Sigmoid colon (tissue), 7 donors: ENCODE data around the gene POU2AF1. TPM values are rescaled to one million over a fixed set of nuclear protein-coding genes. Genes with fewer than 3 reads are reported as not detected.
"Not testable (repeated sequence)": the region's sequence is repeated elsewhere in the genome, so short reads cannot be mapped to it uniquely, and the experiment has no call there.

ENCODE experiments used
- DNase-seq: peaks from one replicate; pipeline ENCODE4 v3.0.0-alpha.2; 2019
- H3K27ac ChIP-seq, 4 donors: fragments of 200-600 bp; sonication (generic); one replicate each; pipeline ENCODE4 v1.5.1; 2016 to 2019; ENCODE audit warnings: mild to moderate bottlenecking in 1 of 4
- H3K27me3 ChIP-seq, 3 donors: fragments of 200-600 bp; sonication (generic); one replicate each; pipeline ENCODE4 v1.5.1; 2019; ENCODE audit warnings: mild to moderate bottlenecking in 1 of 3
- H3K36me3 ChIP-seq, 4 donors: fragments of 200-600 bp; sonication (generic); one replicate each; pipeline ENCODE4 v1.5.1; 2016 to 2019
- H3K4me1 ChIP-seq, 4 donors: fragments of 200-600 bp; sonication (generic); one replicate each; pipeline ENCODE4 v1.5.1; 2017 to 2019
- H3K4me3 ChIP-seq, 4 donors: fragments of 200-600 bp; sonication (generic); one replicate each; pipeline ENCODE4 v1.5.1; 2017 to 2019; ENCODE audit warnings: mild to moderate bottlenecking in 2 of 4, moderate library complexity in 1 of 4
- H3K9me3 ChIP-seq, 4 donors: fragments of 200-600 bp in 3 of 4; sonication (generic) in 3 of 4; one replicate each; pipeline versions ENCODE4 v1.5.1 to v1.6.1; 2013 to 2019
- CTCF ChIP-seq, 4 experiments: fragments of 450-650 bp in 3 of 4; fragments of 200-600 bp in 1 of 4; IDR thresholded peaks; one replicate each; pipeline ENCODE4 v1.5.1; 2016 to 2019; ENCODE audit warnings: antibody characterized with exemption in 4 of 4, mild to moderate bottlenecking in 3 of 4, moderate library complexity in 2 of 4
- EP300 ChIP-seq, 4 donors: sonication (generic); formaldehyde crosslinking; IDR thresholded peaks; one replicate each; pipeline ENCODE4 v1.6.1; 2017; ENCODE audit warnings: antibody characterized with exemption in 4 of 4
- POLR2A ChIP-seq, 2 donors: fragments of 450-650 bp; IDR thresholded peaks; one replicate each; pipeline ENCODE4 v1.6.1; 2016; ENCODE audit warnings: antibody characterized with exemption in 2 of 2, mild to moderate bottlenecking in 2 of 2, moderate library complexity in 2 of 2
- POLR2AphosphoS5 ChIP-seq, 4 donors: sonication (generic); formaldehyde crosslinking; IDR thresholded peaks; one replicate each; pipeline ENCODE4 v1.6.1; 2017; ENCODE audit warnings: antibody characterized with exemption in 4 of 4
- WGBS, 2 donors: extraction: QIAGEN DNeasy Blood & Tissue Kit; methylation state at CpG; one replicate each; pipeline ENCODE4 v1.1.7; 2013; 5-methylcytosine and 5-hydroxymethylcytosine counted together
- intact Hi-C: fragments of 100-400 bp; cut with DNase I; formaldehyde crosslinking; loops from one replicate; pipeline ENCODE4 v1.15.1; 2023
- polyA plus RNA-seq, 3 donors: library from polyadenylated mRNA; stranded (reverse); fragments of 200-250 nt; gene quantifications; one replicate each; pipeline ENCODE4 v1.2.3, GENCODE V29; 2013
- total RNA-seq, 4 donors: library from RNA; depleted of rRNA; stranded (reverse); fragments of >200 nt; gene quantifications; one replicate each; pipeline ENCODE4 v1.1.0, GENCODE V29; 2016
- donor health status: healthy with polysubstance abuse.
- donor health status: Bipolar disorder and iron deficiency.
- donor health status: healthy.

Gene POU2AF1
- total and polyA plus RNA-seq, 7 donors: 0.16 to 27.0 (median 1.1) TPM; not detected in 3

- H3K4me1 ChIP-seq: no peaks in the 10 kb centered on the region
- TF ChIP-seq CTCF (IDR thresholded peaks at IDR 0.05): no peak
- TF ChIP-seq EP300 (IDR thresholded peaks at IDR 0.05): no peak
- TF ChIP-seq POLR2A (IDR thresholded peaks at IDR 0.05): no peak
- no peak for TF ChIP-seq POLR2AphosphoS5 (IDR thresholded peaks at IDR 0.05)
- DNase-seq: no peak
- intact Hi-C loops: no loop called here
- no peaks in the 10 kb centered on the region for H3K36me3 ChIP-seq
- no peaks in the 10 kb centered on the region for H3K27me3 ChIP-seq
- H3K9me3 ChIP-seq: no peaks in the 10 kb centered on the region
- H3K27ac ChIP-seq: no peak overlapping the region
- H3K4me3 ChIP-seq: no peak overlapping the region
These were observed 21.5 kb upstream of the POU2AF1 start for GRCh38 chr11:111400595-111400994.

GRCh38 chr11:111399187-111400031, 20.3 kb upstream of the POU2AF1 start:
- Histone ChIP-seq H3K9me3 (no peaks in the 10 kb centered on the region), H3K27me3 (no peaks in the 10 kb centered on the region), H3K4me3 (no peak overlapping the region), H3K4me1 (no peaks in the 10 kb centered on the region), H3K27ac (no peak overlapping the region), H3K36me3 (no peaks in the 10 kb centered on the region)
- no peak for DNase-seq
- TF ChIP-seq CTCF (IDR thresholded peaks at IDR 0.05) (no peak), POLR2A (IDR thresholded peaks at IDR 0.05) (no peak), EP300 (IDR thresholded peaks at IDR 0.05) (no peak)
- intact Hi-C loops: no loop called here
- 92 to 95% methylated on average over 7 of the region's 7 CpGs for WGBS, 2 donors

GRCh38 chr11:111397034-111397433, 18.0 kb upstream of the POU2AF1 start:
- Histone ChIP-seq H3K27ac (no peak overlapping the region), H3K4me3 (no peak overlapping the region), H3K36me3 (no peaks in the 10 kb centered on the region), H3K4me1 (no peaks in the 10 kb centered on the region), H3K27me3 (no peaks in the 10 kb centered on the region), H3K9me3 (no peaks in the 10 kb centered on the region)
- no peak for DNase-seq
- 80 to 86% methylated on average over 2 of the region's 2 CpGs for WGBS, 2 donors
- TF ChIP-seq EP300 (IDR thresholded peaks at IDR 0.05) (no peak), POLR2AphosphoS5 (IDR thresholded peaks at IDR 0.05) (no peak), CTCF (IDR thresholded peaks at IDR 0.05) (no peak), POLR2A (IDR thresholded peaks at IDR 0.05) (no peak)
- intact Hi-C loops: no loop called here

GRCh38 chr11:111395749-111396148, 16.7 kb upstream of the POU2AF1 start:
- WGBS, 2 donors: 96 to 98% methylated on average over 7 of the region's 7 CpGs
- no peak overlapping the region for H3K4me3 ChIP-seq
- H3K4me1 ChIP-seq: no peaks in the 10 kb centered on the region
- TF ChIP-seq POLR2A (IDR thresholded peaks at IDR 0.05) (no peak), POLR2AphosphoS5 (IDR thresholded peaks at IDR 0.05) (no peak), EP300 (IDR thresholded peaks at IDR 0.05) (no peak), CTCF (IDR thresholded peaks at IDR 0.05) (no peak)
- no peaks in the 10 kb centered on the region for H3K36me3 ChIP-seq
- no peaks in the 10 kb centered on the region for H3K9me3 ChIP-seq
- H3K27me3 ChIP-seq: no peaks in the 10 kb centered on the region
- intact Hi-C loops: no loop called here
- no peak for DNase-seq
- no peak overlapping the region for H3K27ac ChIP-seq

GRCh38 chr11:111395081-111395480, 16.0 kb upstream of the POU2AF1 start:
- DNase-seq: no peak
- no peaks in the 10 kb centered on the region for H3K27me3 ChIP-seq
- no peaks in the 10 kb centered on the region for H3K36me3 ChIP-seq
- no peaks in the 10 kb centered on the region for H3K9me3 ChIP-seq
- H3K4me3 ChIP-seq: no peak overlapping the region
- H3K4me1 ChIP-seq: no peaks in the 10 kb centered on the region
- intact Hi-C loops: no loop called here
- TF ChIP-seq POLR2A (IDR thresholded peaks at IDR 0.05): no peak
- no peak for TF ChIP-seq POLR2AphosphoS5 (IDR thresholded peaks at IDR 0.05)
- no peak for TF ChIP-seq EP300 (IDR thresholded peaks at IDR 0.05)
- no peak for TF ChIP-seq CTCF (IDR thresholded peaks at IDR 0.05)
- H3K27ac ChIP-seq: no peak overlapping the region
- 73 to 76% methylated on average over 7 of the region's 7 CpGs for WGBS, 2 donors

GRCh38 chr11:111394147-111394546, 15.1 kb upstream of the POU2AF1 start:
- H3K27ac ChIP-seq, H3K36me3 ChIP-seq, H3K27me3 ChIP-seq, H3K9me3 ChIP-seq, DNase-seq, intact Hi-C loops, H3K4me3 ChIP-seq, H3K4me1 ChIP-seq: not testable (repeated sequence)
- 51 to 64% methylated on average over 4 of the region's 4 CpGs for WGBS, 2 donors
